Glomerular visceral epithelial cell (primary cell): ENCODE results near the gene NR3C2.

Source experiments
- DNase-seq: peaks from one replicate; pipeline ENCODE4 v3.0.0-alpha.2; 2016; ENCODE audit errors: extremely low spot score

Gene NR3C2

GRCh38 chr4:148056879-148057278, 385.3 kb downstream of the NR3C2 start:
- peak; percentile 52 for DNase-seq

- DNase-seq = no peak
These were observed 386.4 kb downstream of the NR3C2 start for GRCh38 chr4:148055844-148056243.

DNA sequence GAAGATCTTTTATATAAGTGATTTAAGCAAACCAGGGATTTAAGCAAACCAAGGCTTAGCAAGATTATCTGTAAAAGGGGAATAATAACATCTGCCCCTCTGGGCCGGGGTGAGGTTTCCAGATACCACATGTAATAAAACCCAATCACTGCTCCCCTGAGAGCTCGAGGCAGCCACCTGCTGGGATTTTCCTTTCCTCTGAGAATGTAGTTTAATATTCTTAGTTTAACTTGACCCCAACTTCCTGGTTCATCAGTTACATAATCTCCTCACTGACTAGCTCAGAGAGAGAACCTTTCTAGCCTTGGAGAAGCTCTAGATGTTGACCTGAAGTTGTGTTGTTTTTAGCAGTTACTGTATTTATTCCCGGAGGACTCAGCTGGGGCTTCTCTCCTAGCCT, 387.9 kb downstream of the NR3C2 start:
- DNase-seq = no peak

DNA sequence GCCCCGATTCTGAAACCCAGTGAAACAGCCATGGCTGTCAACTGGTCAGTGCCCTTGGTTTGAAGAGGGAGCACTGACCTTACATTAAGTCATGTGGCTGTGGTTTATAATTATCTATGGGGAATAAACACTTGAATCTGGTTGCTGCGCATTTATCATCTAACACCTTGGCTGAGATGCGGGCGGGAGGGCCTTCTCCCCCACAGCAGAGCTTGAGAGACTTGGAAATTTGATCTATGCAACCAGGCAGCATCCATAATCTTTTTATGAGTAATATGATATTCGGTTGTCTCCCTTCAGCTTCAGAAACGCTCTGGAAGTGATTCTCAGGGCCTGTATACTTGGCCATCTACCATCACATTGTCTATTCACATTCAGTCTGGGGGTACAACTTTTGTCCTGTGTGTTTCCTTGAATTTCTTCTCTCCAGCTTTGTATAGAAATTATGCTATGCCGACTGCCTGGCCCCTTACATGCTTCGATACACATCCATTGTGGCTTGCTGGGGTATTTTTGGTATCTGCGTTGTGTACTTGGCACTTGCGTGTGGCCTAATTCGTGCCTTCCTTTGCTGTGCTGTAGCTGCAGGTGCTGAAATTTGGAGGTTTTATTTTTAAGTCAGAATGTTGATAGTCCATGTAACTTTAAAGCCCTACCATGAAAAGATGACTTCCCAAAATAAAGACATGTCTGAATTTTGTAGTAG, 388.8 kb downstream of the NR3C2 start:
- no peak for DNase-seq

- no peak for DNase-seq
These were observed 389.8 kb downstream of the NR3C2 start for GRCh38 chr4:148052448-148052847.

DNA sequence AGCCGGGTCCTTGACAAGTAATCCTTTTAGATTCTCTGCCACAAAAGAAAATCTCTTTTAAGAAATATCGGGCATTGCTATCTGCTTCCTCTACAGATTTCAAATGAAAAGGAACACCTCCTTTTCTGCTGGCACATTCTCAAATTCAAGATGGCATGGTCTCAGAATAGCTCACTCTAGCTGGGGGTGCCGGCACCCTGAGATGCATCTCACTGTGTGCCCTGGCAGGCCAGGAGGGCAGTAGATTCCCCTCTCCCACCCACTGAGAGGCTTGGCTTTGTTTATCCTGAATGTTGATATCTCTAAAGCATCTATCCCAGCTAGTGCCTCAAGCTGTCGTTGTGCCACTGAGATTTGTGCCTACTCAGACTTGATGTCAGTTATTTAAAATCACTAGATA, 390.8 kb downstream of the NR3C2 start:
- DNase-seq = no peak

- no peak for DNase-seq
These were observed 393.6 kb downstream of the NR3C2 start for GRCh38 chr4:148048598-148048997.

- no peak for DNase-seq
These were observed 397.3 kb downstream of the NR3C2 start for GRCh38 chr4:148044912-148045352.

GRCh38 chr4:148044089-148044911, 397.9 kb downstream of the NR3C2 start:
- no peak for DNase-seq

GRCh38 chr4:148041606-148042329, 400.4 kb downstream of the NR3C2 start:
- no peak for DNase-seq

DNA sequence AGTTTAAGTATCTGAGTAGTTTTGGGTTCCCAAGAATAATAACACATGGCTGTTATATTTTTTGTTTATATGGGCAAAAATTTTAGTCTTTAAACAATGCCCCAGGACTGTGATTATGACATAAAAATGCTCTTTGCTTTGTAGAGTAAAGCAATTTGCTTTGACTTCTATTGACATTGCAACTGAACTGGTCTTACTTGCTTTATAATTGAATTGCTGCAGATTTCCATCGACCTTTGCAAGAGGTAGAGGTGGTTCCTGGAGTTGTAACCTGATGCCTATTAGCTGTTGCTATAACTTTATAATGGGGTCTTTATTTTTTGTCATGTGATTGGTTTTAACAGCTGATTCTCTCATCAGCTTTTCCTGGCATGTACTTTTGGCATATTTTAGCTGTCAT, 407.4 kb downstream of the NR3C2 start:
- no peak for DNase-seq

- no peak for DNase-seq
These were observed 411.9 kb downstream of the NR3C2 start for GRCh38 chr4:148030193-148030873.

DNA sequence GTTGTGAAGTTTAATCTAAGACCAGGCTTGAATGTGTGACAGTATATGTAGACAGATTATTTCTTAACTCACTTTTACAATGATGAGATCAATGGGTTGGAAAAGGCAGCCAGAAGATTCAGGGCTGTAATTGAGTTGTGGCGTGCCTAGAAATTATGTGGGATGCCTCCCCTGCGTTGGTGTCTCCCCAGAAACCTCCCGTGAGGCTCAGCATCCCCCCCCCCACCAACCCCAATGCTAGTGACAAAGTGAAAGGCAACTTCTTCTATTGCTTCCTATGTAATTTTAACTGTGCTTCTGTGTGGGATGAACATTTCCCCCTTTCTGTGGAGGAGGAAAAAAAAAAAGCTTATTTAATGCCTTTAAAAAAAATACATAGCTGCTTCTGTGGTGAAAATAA, 412.4 kb downstream of the NR3C2 start:
- no peak for DNase-seq
